T47D (cell line): ENCODE results near the gene KLRF1.

Experiments used
- DNase-seq, 2 experiments: peaks; one replicate each; pipeline versions ENCODE4 v3.0.0 to v3.0.0-alpha.2; 2011 to 2012; ENCODE audit warnings: low read depth in 1 of 2, low spot score in 1 of 2
- JUND ChIP-seq: IDR thresholded peaks from 2 replicates; pipeline ENCODE4 v1.6.1; 2012; ENCODE audit warnings: low read depth
- in situ Hi-C: cut with HindIII; loops from 2 replicates; pipeline ENCODE4 v1.10.0; 2016; ENCODE audit warnings: low sequenced_read_pairs, low pct_unique_long_range_greater_than_20kb

Gene KLRF1

DNA sequence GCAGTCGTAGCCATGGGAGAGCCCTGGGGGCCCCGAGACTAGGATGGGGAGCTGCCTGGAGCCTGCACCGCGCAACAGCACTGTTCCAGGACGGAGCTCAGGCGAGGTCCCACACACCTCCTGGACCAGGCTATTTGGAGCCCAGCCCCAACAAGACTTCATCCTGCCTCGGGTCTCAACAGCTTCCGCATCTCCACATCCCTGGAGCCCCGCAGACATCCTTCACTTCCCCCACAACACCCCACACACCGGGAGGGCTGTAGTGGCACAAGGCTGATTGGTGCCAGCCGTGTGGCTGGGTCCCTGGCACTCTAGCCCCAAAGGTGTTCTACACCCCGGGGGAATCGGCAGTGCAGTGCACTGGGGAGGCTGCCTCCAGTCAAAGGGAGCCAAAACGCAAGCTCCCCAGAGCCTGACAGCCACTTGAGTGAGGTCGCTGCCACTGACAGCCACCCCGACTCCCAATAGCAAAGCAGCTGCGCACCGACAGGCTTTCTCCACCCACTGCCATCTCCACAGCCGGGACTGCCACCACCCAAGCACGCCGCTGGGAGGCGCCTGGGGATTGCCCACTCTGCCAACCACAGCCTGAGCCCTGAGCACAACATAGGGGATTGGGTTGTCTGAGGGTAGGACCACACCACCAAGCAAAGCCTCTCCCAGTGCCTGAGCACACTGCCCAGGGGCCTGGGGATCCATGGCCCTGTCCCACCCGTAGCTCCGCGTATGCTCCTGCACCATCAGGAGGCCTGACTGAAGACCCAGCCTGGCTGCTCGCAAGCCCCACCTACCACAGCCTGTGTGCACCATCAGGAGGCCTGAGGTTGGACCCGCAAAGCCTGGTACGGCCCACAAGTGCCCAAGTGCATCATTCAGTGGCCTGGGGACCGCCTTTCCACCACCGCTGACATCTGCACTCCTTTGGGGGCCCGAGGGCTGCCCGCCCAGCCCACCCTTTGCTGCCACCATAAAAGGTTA lies 13.2 kb upstream of the KLRF1 start:
- DNase-seq, result peak; percentile 42 to 60
- no peak for TF ChIP-seq JUND
- in situ Hi-C loops, result no loop called here

DNA sequence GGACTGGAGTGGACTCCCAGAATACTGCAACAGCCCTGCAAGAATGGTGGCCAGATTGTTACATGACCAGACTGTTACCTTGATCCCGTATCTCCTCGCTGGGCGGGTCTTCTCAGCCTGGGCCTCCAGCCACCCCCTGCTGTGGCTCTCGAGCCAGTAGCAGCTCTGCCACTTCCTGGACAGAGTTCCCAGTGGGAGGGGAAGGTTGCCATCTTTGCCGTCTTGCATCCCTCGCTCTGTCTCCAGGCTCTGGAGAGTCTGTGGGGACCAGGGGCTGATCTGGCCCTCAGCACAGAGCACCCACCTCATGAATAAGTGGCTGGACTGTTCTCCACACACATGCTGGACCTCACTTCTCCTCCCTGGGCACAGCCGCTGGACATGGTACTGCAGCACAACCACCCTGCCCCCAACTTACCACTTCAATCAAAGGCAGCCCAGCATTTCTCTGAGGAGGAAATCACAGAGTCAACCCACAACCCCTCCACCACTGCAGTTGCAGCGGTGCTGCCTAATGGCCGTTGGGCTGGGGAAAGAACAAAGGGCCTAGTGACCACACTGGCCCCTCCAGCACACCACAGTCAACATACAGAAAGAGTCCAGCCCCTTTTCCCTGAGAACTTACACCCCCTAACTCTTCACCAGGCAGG lies 6.9 kb upstream of the KLRF1 start:
- no peak for TF ChIP-seq JUND
- DNase-seq, result no peak
- in situ Hi-C loops, result no loop called here

- in situ Hi-C loops, result no loop called here
- no peak for TF ChIP-seq JUND
- no peak for DNase-seq
Measured at GRCh38 chr12:9829483-9829882, 2.2 kb downstream of the KLRF1 start.

DNA sequence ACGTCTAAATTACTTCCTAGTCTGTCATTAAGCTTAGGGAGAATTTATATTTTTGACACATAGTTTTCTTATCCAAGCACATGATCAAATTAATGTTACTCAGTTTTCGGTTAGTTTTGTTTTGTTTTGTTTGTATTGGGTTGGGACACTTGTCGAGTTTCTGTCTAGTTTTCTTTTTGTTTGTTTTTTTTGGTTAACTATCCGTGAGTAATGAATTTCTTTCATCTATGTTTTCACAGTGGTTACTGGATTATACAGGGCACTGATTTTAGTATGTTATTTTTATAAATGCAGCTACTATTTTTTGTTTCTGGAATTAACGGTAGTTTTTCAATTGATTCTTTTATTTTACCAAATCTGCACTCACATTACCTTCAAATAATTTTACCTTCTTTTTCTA lies 2.7 kb downstream of the KLRF1 start:
- in situ Hi-C loops, result no loop called here
- TF ChIP-seq JUND, result no peak
- DNase-seq, result no peak

DNA sequence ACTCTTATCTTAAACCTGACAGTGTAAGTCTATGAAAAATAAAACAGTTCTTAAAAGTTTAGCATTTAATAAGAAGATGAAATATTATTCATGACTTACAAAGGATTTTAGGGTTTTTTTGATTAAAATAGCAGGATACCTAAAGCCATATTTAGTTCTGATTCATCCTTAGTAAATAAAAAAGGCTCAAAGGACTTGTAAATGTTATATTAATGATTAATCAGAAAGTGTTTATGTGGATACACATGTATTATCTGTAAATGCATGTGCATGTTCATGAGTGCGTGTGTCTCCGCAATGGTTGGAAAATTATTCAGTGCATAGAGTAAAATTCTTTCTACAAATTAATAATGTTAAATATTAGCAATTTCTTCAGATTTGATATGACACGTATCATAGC lies 4.4 kb downstream of the KLRF1 start:
- no peak for TF ChIP-seq JUND
- DNase-seq, result no peak
- in situ Hi-C loops, result no loop called here

DNA sequence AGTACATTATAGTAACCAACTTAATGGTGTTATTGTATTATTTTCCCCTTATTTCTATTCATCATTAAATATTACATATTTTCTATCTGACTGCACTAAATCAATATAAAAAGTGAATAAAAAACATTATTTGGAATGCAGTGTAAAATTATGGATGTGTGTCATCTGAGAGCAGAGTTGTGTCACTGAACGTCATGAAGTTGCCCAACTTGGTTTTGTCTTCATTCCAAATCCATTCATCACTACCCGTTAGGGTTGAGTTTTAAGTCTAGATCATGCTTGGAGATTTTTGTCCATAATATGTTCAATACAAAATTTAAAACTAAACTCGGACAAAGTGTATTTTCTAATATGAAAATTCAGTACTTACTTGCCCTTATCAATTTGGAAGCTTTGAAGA lies 16.1 kb downstream of the KLRF1 start:
- in situ Hi-C loops, result no loop called here
- DNase-seq, result no peak
- TF ChIP-seq JUND, result no peak

DNA sequence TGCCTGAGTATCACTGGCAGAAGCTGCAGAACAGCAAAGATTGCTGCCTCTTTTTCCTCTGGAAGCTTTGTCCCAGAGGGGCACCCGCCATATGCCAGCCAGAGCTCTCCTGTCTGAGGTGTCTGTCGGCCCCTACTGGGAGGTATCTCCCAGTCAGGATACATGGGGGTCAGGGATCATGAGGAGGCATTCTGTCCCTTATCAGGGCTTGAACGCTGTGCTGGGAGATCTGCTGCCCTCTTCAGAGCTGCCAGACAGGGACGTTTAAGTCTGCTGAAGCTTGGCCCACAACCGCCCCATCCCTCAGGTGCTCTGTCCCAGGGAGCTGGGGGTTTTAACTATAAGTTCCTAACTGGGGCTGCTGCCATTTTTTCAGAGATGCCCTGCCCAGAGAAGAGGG lies 21.6 kb downstream of the KLRF1 start:
- no peak for TF ChIP-seq JUND
- in situ Hi-C loops, result no loop called here
- DNase-seq, result no peak

GRCh38 chr12:9851050-9851449 lies 23.8 kb downstream of the KLRF1 start:
- in situ Hi-C loops, result no loop called here
- no peak for TF ChIP-seq JUND
- DNase-seq, result no peak

GRCh38 chr12:9851927-9852326 lies 24.6 kb downstream of the KLRF1 start:
- DNase-seq, result no peak
- in situ Hi-C loops, result no loop called here
- no peak for TF ChIP-seq JUND

GRCh38 chr12:9856151-9856550 lies 28.9 kb downstream of the KLRF1 start:
- no peak for DNase-seq
- TF ChIP-seq JUND, result no peak
- in situ Hi-C loops, result no loop called here

GRCh38 chr12:9856894-9857293 lies 29.6 kb downstream of the KLRF1 start:
- no peak for DNase-seq
- no peak for TF ChIP-seq JUND
- in situ Hi-C loops, result no loop called here

GRCh38 chr12:9858135-9858534 lies 30.9 kb downstream of the KLRF1 start:
- DNase-seq, result no peak
- in situ Hi-C loops, result no loop called here

More at GRCh38 chr12:9858135-9858534, 30.9 kb downstream of the KLRF1 start:
- TF ChIP-seq JUND, result no peak
